SK-N-SH (cell line): ENCODE measurements around the gene OCIAD2.

Experiments used
- MXI1 ChIP-seq: IDR thresholded peaks from 2 replicates; pipeline ENCODE4 v1.6.1; 2012; ENCODE audit warnings: mild to moderate bottlenecking, low read depth, low read length, improper control_type of control experiment
- NRF1 ChIP-seq: IDR thresholded peaks from 2 replicates; pipeline ENCODE4 v1.6.1; 2012; ENCODE audit warnings: low read depth, mild to moderate bottlenecking, low read length
- SMC3 ChIP-seq: IDR thresholded peaks from 2 replicates; pipeline ENCODE4 v1.6.1; 2012; ENCODE audit warnings: low read depth, low read length, improper control_type of control experiment

DNA sequence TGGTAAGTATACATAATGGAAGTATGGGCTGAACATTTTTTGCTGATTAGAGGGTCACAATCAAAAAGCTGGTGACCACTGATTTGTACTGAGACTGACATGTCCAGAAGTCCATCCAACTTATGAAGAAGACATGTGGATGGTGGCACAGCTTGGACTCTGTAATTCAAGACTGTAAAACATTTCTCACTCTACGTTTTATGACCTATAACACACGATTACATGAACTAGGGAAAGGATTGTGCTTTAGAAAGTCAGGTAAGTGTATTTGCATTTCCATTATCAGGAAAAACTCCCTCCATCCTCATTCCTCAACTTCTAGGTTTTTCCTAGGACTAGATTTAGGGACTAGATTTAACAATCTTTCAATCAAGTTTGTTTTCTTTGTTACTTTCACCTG is 30.5 kb upstream of the OCIAD2 start:
- TF ChIP-seq NRF1: no peak
- no peak for TF ChIP-seq MXI1
- no peak for TF ChIP-seq SMC3
